GM18519 (cell line): ENCODE results near the gene GRIA2.

Source experiments
- ATAC-seq: cut with Tn5 transposase; IDR thresholded peaks from one replicate; pipeline ENCODE4 v1.9.1; 2021; ENCODE audit warnings: mild to moderate bottlenecking, moderate library complexity; ENCODE audit not compliant: unreplicated experiment, low FRiP score

GRIA2 gene

GRCh38 chr4:157358851-157359250, 138.3 kb downstream of the GRIA2 start:
- no peak for ATAC-seq

DNA sequence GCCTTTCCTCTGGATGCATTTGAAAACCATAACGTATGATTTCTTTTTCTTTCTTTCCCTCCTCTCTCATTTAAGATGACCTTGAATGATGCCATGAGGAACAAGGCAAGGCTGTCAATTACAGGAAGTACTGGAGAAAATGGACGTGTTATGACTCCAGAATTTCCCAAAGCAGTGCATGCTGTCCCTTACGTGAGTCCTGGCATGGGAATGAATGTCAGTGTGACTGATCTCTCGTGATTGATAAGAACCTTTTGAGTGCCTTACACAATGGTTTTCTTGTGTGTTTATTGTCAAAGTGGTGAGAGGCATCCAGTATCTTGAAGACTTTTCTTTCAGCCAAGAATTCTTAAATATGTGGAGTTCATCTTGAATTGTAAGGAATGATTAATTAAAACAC, 142.8 kb downstream of the GRIA2 start:
- no peak for ATAC-seq

GRCh38 chr4:157372154-157372553, 151.6 kb downstream of the GRIA2 start:
- no peak for ATAC-seq

DNA sequence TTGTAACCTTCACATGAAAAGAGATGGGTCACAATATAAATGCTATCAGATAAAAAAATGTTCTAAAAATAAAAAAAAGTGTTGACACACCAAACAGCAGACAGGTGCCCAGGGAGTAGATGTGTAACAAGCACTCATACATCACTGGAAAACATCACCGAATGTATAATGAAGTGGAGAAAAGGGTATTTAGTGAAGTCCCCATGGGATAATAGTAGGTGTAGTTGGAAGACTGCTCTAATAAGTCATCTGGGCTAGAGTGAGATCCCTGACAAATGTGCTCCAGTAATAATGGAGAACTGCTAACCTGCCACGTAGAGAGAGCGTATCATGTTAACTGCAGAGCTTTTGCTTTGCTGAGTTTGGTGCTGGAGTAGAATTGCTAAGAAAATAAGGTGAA, 152.0 kb downstream of the GRIA2 start:
- ATAC-seq, result no peak

GRCh38 chr4:157389741-157390140, 169.2 kb downstream of the GRIA2 start:
- ATAC-seq, result no peak

DNA sequence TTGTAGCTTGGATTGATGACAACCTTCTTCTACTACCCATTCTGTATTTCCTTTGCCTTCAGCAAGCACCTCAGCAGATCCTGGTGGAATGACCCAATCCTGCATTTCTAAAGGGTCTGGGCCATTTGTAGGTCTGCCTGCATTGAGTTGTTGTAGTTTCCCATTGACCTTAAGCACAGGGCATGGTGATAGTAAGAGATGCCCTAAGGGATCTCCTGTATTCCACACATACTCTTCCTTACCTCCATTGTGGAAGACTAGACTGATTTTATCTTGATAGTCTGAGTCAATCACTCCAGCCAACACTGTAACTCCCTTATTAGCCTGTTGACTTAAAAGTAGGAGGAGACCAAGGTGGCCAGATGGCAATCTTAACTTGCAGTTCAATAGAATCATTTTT, 184.5 kb downstream of the GRIA2 start:
- ATAC-seq, result no peak
